HG02870 (cell line): Measurements from ENCODE around the gene RUFY4.
A peak's percentile ranks its signal among the peaks of the same experiment; 100 is the strongest.
"Not testable (repeated sequence)": the region's sequence is repeated elsewhere in the genome, so short reads cannot be mapped to it uniquely, and the experiment has no call there.

Experiments
- ATAC-seq: cut with Tn5 transposase; IDR thresholded peaks from one replicate; pipeline ENCODE4 v1.9.1; 2021; ENCODE audit warnings: mild to moderate bottlenecking, moderate library complexity; ENCODE audit not compliant: unreplicated experiment

RUFY4 gene

DNA sequence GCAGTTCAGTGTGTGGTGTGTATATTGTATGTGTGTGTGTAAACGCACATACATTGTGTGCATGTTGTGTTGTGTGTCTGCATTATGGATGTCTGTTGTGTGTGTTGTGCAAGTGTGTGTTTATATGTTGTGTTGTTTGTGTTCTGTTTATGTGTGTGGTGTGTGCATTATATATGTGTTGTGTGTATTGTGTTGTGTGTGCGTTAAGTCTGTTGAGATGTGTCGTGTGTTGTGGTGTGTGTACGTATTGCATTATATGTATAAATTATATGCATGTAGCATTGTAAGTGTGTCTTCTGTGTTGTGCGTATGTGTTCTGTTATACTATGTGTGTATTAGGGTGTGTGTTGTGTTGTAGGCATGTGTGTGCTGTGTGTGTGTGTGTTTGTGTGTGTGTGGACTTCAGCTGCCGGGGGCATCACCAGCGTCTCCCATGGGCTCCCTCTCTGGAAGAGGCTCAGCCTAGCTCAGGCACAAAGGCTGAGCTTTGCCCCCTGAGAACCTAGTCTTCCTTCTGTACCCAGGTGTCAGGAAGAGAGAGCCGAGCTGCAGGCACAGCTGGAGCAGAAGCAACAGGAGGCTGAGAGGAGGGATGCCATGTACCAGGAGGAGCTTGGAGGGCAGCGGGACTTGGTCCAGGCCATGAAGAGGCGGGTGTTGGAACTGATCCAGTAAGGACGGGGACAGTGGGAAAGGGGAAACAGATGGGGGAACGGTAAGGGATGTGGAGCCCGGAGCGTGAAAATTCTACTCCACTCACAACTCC lies 13.7 kb downstream of the RUFY4 start:
- ATAC-seq = no peak

- no peak for ATAC-seq
Observed at GRCh38 chr2:218083352-218083676, 14.3 kb downstream of the RUFY4 start.

- ATAC-seq = no peak
Observed at GRCh38 chr2:218086478-218086877, 17.4 kb downstream of the RUFY4 start.

GRCh38 chr2:218089259-218089658 lies 20.2 kb downstream of the RUFY4 start:
- ATAC-seq = no peak

DNA sequence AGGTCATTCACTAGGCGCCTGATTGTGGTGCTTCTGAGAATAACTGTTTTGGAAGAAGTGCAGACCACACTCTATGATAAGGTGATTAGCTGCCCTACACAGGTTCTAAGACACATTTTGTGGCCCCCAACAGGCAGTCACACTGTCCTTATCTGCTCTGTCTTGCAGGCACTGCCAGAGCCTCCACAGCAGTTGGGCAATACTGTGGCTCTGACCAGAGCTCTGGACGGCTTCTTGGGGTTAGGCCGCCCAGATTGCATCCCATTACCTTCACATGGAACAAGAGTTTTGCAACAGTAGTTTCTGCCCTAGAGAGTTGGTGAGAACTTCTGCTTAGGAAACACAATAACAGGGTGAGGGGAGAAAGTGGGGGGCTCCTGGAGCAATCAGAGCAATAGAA lies 22.7 kb downstream of the RUFY4 start:
- ATAC-seq = no peak

DNA sequence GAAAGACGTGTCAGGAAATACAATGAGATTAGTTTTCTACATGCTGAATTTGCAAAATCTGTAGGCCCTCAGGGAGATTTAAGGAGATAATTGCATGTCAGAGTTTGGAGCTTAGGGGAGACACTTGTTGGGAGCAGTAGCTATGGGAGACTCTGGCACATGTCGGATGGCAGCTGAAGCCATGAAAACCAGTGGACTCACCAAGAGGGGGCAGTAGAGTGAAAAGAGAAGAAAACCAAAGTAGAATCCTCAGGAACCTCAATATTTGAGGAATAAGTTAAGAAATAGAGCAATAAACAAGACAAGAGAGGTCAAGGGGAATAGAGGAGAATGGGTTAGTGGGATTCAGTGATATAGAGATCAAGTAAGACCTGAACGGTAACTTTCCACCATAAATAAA lies 24.8 kb downstream of the RUFY4 start:
- no peak for ATAC-seq

GRCh38 chr2:218095853-218096252 lies 26.8 kb downstream of the RUFY4 start:
- no peak for ATAC-seq

GRCh38 chr2:218097975-218098374 lies 28.9 kb downstream of the RUFY4 start:
- no peak for ATAC-seq

GRCh38 chr2:218108834-218109233 lies 39.8 kb downstream of the RUFY4 start:
- not testable (repeated sequence) for ATAC-seq

DNA sequence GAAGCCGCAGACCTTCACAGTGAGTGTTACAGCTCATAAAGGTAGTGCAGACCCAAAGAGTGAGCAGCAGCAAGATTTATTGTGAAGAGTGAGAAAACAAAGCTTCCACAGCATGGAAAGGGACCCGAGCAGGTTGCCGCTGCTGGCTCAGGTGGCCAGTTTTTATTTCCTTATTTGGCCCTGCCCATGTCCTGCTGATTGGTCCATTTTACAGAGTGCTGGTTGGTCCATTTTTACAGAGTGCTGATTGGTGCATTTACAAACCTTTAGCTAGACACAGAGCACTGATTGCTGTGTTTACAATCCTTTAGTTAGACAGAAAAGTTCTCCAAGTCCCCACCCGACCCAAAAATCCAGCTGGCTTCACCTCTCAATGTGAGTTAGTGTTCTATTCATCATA lies 52.7 kb downstream of the RUFY4 start:
- not testable (repeated sequence) for ATAC-seq

DNA sequence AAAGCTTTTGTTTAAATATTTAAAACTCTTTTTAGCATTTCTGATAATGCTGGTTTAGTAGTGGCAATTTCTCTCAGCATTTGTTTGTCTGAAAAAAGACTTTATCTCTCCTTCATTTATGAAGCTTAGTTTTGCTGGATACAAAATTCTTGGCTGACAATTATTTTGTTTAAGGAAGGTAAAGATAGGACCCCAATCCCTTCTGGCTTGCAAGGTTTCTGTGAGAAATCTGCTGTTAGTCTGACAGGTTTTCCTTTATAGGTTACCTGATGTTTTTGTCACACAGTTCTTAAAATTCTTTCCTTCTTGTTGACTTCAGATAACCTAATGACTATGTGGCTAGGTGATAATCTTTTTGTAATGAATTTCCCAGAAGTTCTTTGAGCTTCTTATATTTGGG lies 53.2 kb downstream of the RUFY4 start:
- ATAC-seq = not testable (repeated sequence)

GRCh38 chr2:218123986-218124385 lies 54.9 kb downstream of the RUFY4 start:
- ATAC-seq = no peak

DNA sequence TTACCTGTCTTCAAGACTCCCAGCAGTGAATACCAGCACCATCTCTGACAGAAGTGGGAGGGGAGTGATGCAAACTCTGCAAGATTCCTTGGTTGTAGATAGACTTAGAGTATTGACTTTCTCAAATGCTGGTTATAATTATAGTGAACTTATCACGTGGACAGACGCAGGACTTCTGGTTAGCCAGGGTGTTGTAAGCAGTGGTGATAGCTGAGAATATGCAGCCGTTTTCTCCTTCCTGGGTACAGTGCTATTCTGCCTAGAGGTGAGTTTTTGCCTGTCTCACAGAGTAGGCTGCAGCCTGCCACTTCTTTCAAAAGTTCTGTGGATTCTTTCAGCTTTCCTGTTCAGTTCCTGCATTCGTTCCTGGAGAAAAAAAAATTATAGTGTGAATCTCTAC lies 56.0 kb downstream of the RUFY4 start:
- ATAC-seq = peak; percentile 29

DNA sequence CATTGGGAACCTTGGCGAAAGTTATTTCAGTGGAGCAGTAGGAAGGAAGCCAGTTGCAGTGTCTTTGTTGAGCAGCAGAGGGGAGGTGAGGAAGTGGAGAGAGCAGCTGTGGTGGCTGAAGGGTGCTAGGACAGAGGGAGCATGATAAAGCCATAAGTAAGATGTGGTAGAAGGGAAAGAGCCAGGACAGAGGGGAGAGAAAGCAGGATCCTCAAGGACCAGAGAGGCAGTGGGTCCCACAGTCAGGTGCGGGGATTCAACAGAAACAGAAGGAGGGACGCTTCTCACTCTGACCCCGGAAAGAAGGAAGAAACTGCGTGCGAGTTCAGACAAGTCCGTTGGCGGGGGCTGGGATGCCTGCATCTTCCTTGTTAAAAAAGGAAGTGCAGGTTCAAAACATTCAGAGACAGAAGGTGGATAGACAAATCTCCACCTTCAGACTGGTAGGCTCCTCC lies 56.6 kb downstream of the RUFY4 start, which contains the start of gene CXCR2:
TSS of gene CXCR2 (plus strand) at position 403 of the 455 bp plus-strand sequence. CDS start 8,774 bp downstream, outside the sequence.
- peak; percentile 80 for ATAC-seq

DNA sequence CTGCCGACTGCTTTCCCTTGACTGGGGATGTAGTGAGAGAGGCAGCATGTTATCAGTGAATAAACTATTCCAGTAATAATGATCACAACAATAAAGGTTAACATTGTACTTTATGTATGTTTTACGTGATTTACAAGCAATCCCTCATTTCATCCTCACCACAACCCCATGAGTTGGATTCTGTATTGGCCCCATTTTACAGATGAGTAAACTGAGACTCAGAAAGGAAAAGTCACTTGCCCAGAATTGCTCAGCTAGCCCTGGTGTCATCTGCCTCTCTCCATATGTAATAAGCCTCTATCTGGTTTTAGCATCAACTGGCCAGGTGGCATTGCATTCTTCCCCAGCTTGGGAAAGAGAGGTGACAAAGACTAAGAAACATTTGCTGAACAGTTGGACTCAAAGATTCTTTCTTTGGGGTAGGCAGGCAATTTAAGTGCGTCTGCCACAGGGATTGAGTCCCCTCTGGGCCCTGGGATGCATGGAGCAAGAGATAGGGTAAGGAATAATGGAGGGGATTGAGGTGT lies 58.9 kb downstream of the RUFY4 start:
- no peak for ATAC-seq

DNA sequence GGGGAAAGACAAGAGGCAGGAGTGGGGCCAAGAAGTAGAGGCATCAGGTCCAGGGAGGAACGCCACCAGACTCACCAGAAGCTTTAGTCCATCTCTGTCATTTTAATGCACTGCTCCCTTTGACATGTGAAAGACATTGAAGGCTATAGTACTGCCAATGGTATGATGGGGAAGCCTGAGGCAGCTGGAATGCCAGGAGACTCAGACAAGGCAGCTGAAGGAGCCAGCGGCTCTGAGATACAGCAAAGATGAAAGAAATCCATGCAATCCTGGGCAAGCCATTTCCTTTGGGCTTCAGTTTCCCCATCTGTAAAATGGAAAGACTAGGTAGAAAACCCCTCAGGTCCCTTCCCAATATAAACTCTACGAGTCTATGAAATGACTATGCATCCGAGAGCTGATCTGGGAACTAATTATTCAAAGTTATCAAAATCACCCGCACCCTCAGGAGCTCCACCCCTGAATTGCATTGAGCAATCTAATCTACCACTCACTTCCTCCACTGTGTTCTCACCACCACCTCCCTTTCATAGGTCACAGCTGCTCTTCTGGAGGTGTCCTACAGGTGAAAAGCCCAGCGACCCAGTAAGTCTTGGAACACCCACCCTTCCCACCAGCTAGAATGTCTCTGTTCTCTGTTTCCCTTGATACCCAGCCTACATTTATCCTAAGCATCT lies 59.9 kb downstream of the RUFY4 start:
- ATAC-seq = no peak

- ATAC-seq = no peak
Observed at GRCh38 chr2:218129458-218130135, 60.5 kb downstream of the RUFY4 start.

GRCh38 chr2:218130377-218130776 lies 61.3 kb downstream of the RUFY4 start:
- ATAC-seq = no peak

DNA sequence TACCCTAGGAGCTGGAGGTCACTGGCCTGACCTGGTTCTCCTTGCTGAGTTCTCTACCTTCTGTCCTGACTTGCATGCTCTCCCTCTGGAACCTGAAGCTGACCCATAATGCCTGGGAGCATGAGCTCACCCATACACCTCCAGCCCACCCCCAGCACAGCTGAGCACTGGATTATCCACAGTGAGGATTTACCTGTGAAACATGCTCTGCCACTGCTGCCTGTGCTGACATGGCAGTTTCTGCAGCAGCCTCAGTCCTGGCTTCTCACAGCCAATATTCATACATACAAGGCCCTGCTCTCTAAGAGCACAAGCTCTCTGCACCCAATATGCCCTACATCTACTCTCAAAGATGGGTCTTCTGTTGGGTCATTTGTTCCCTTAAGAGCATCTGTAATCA lies 61.8 kb downstream of the RUFY4 start:
- no peak for ATAC-seq

DNA sequence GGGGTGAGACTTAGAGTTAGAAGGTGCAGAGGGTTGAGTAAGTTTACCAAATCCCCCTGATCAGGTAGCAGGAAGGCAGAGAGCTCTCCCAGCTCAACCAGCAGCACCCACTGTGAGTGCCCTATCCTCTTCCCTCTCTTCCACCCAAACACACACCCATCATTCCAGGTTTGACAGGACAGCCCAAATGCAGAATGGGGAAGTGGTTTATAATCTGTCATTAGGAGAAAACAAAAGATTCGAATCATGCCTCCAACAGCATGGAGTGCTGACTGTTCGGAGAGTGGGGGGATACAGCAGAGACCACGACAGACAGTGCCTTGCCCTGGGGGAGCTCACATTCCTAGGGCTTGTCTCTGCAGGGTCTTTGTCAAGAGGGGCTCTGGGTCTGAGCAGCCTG lies 68.5 kb downstream of the RUFY4 start:
- no peak for ATAC-seq

DNA sequence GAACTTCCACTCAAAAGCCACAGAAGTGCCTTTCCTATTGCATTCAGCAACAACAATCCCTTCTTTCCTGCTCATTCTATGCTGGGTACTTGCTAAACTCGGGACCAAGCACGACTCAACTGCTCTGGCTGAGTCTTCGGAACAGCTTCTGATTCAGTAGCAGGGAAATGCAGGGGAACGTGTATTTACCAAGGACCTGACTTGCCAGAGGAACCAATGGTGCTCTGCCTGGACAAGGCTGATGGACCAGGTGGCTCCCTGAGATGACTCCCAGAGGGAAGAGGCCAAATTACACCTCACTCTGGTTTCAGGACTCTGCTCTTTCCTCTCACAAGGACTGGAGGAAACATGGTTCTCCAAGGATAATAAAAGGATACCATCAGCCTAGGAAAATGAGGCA lies 69.0 kb downstream of the RUFY4 start:
- ATAC-seq = no peak
